Measurements from ENCODE around the gene EXOG. TPM values are rescaled to one million over a fixed set of nuclear protein-coding genes. Genes with fewer than 3 reads are reported as not detected.

EXOG gene
- total RNA-seq, 6 experiments from 2014 or later = 2.7 to 5.3 (median 3.9) TPM

DNA sequence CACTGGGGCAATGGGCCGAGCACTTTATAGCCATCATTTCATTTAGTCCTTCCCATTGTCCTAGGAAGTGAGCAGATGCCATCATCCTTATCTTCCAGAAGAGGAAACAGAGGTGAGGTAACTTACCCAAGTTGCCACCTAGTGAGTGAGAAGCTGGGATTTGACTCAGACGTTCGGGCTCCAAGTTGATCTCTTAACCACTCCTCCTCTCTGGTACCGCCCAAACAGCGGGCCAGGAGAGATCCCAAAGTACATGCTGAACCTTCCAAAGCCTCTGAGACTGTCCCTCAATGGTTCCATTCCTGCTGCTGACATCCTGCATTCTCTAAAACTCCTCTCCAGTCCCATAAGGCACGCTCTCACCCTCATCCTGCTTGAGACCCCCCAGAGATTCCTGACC, 56.2 kb downstream of the EXOG start:
- Histone ChIP-seq H3K4me1 (no peaks in the 10 kb centered on the region), H3K4me3 (no peak overlapping the region), H3K9me3 (no peaks in the 10 kb centered on the region), H3K36me3 (no peaks in the 10 kb centered on the region), H3K27me3 (no peaks in the 10 kb centered on the region), H3K27ac (no peak overlapping the region)
- 57% methylated on average over 4 of the region's 6 CpGs for WGBS (ENCODE audit: insufficient coverage, low coverage, low lambda C conversion rate, missing lambda C conversion rate)
- intact Hi-C loops (cut with DNase I) = no loop called here
- ATAC-seq (no peak), DNase-seq (no peak)
- TF ChIP-seq CTCF (IDR thresholded peaks at IDR 0.05) (no peak), POLR2A (IDR thresholded peaks at IDR 0.05) (no peak)

GRCh38 chr3:38553071-38553470, 56.9 kb downstream of the EXOG start:
- Histone ChIP-seq H3K27me3 (no peaks in the 10 kb centered on the region), H3K36me3 (no peaks in the 10 kb centered on the region), H3K4me3 (no peak overlapping the region), H3K27ac (no peak overlapping the region), H3K4me1 (no peaks in the 10 kb centered on the region), H3K9me3 (no peaks in the 10 kb centered on the region)
- 61% methylated on average over 2 of the region's 2 CpGs for WGBS (ENCODE audit: insufficient coverage, low coverage, low lambda C conversion rate, missing lambda C conversion rate)
- DNase-seq (no peak), ATAC-seq (no peak)
- no peak for TF ChIP-seq POLR2A (IDR thresholded peaks at IDR 0.05)
- no peak for TF ChIP-seq CTCF (IDR thresholded peaks at IDR 0.05)
- intact Hi-C loops (cut with DNase I) = no loop called here

DNA sequence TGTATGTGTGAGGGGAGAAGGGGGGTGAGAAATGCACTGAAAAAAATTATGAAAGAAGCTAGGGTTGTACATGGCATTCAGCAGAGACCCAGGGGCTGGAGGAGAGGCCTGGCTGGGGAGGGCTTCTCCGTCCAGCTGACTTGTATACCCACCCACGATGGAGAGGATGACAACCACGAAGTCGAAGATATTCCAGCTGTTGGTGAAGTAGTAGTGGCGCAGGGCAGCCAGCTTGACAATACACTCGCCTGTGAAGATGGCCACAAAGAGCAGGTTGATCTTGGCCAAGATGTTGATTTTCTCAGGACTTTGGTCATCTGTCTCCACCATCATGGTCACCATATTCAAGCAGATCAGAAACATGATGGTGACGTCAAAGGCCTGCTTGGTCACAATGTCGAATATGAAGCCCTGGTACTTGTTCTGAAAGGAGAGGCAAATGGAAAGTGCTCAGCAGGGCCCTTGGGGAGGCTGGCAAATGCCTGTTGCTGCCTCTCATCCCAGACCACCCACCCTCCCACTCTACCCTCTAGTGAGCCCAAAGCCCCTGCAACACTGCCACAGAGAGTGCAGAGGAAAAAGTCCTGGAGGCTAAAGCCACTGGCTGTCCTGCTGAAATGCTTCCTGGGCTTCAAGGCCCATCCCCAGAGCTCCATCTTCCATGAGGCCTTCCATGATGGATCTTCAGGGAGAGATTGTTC, 58.1 kb downstream of the EXOG start:
- intact Hi-C loops (cut with DNase I) = no loop called here

DNA sequence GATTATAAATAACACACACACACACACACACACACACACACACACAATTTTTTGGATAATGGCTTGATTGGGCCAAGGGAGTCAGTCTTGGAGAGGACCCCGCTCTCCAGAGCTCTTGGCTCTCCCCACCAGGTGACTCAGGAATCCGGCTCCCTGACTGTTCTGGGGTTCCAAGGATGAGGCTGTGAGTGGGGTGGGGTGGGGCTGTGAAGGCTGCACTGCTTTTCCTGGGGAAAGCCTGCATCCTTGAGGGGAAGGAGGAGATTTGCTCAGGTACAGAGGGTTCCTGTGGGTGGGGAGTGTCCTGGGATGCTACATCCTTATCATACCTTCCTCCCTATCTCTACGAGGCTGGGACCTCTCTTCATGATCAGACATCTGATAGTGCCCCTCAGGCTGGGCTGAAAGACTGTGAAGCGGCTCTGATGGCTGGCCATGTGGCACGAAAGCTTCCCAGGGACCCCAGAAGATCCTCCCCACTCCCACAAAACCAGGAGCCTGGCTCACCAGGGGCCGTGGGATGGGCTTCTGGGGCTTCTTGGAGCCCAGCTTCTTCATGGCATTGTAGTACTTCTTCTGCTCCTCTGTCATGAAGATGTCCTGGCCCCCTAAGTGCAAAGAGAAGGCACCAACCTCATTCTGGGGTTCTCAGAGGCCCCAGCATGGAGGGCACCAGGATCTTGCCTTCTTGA, 59.2 kb downstream of the EXOG start:
- intact Hi-C loops (cut with DNase I) = no loop called here
- Histone ChIP-seq H3K4me3 (no peak overlapping the region), H3K27me3 (no peaks in the 10 kb centered on the region), H3K9me3 (no peaks in the 10 kb centered on the region), H3K4me1 (no peaks in the 10 kb centered on the region), H3K27ac (no peak overlapping the region), H3K36me3 (no peaks in the 10 kb centered on the region)
- 50% methylated on average over 1 of the region's 6 CpGs for WGBS (ENCODE audit: insufficient coverage, low coverage, low lambda C conversion rate, missing lambda C conversion rate)
- no peak for TF ChIP-seq CTCF (IDR thresholded peaks at IDR 0.05)
- TF ChIP-seq POLR2A (IDR thresholded peaks at IDR 0.05) = no peak
- DNase-seq = no peak
- ATAC-seq = no peak

More for the DNA sequence above, 58.1 kb downstream of the EXOG start:
- Histone ChIP-seq H3K36me3 (no peaks in the 10 kb centered on the region), H3K27ac (no peak overlapping the region), H3K4me1 (no peaks in the 10 kb centered on the region), H3K27me3 (no peaks in the 10 kb centered on the region), H3K4me3 (no peak overlapping the region), H3K9me3 (no peaks in the 10 kb centered on the region)
- TF ChIP-seq POLR2A (IDR thresholded peaks at IDR 0.05) (no peak), CTCF (IDR thresholded peaks at IDR 0.05) (no peak)
- no peak for ATAC-seq
- no peak for DNase-seq
- WGBS (ENCODE audit: insufficient coverage, low coverage, low lambda C conversion rate, missing lambda C conversion rate) = 75% methylated on average over 5 of the region's 8 CpGs
